Inflammatory macrophage (primary cell): ENCODE results near the gene GRIK5.
"Not testable (repeated sequence)": the region's sequence is repeated elsewhere in the genome, so short reads cannot be mapped to it uniquely, and the experiment has no call there.

ENCODE experiments used
- DNase-seq, 2 donors: peaks; one replicate each; pipeline ENCODE4 v3.0.0-alpha.2; 2020 to 2022

Gene GRIK5

DNA sequence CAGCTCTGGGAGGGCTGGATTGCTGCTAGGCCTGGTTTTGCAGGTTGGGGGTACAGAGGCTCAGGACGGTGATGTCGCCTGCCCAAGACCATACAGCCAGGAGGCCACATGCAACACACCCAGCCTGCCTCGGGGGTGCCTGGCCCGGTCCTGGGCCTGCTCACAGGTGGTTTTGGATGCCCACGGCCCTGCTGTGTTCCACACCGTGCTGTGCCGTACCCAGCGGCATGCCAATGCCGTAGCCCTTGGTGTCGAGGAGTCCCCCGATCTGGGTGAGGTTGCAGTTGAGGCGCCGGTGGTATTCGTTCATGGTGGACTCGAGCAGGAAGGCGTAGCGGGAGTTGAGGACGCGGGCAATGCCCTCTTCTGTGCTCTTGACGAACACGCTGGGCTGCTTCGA, 64.5 kb downstream of the GRIK5 start:
- no peak for DNase-seq

DNA sequence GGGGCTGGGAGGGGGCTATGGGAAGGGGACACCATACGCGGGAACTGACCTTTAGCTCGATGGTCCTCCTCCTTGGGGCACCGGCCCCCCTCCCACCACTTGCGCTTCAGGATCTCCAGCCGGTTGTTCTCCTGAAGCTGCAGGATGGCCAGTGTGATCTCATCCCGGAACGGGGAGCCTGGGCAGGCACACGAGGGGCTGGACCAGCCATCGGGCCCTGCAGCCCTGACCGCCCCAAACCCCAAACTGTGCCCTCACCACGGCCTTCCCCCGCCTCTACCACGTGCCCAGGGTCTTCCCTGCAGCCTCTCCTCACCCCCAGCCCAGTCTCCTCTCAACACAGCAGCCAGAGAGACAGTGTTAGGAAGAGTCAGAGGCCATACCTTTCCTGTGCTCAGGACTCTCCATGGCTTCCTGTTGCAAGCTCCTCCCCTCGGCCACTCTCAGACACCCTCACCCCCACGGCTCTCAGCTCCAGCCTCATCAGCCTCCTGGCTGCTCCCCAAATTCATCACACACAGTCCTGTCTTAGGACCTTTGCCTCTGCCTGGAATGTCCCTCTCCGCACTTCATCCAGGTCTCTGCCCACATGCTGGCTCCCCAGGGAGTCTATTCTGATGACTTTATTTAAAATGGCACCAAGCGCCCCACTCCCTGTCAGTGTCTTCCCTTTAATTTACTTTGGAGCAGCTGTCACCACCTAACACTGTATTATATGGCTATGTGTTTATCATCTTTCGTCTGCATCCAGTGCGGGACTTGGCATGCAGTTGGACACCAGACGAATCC, 66.3 kb downstream of the GRIK5 start:
- DNase-seq, result no peak

DNA sequence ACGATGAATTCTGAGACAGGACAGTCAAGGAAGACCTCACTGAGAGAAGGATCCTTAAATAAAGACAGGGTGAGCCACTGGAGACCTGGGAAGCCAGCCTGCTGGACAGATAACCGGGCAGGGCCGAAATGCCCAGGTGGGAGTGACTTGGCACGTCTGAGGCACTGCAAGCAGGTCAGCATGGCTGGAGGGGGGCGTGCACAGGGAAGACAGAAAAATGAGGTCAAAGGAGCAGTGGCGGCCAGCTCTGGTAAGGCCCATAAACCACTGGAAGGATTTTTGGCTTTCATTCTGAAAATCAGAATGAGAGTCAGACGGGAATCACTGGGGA, 70.2 kb downstream of the GRIK5 start:
- DNase-seq, result no peak

DNA sequence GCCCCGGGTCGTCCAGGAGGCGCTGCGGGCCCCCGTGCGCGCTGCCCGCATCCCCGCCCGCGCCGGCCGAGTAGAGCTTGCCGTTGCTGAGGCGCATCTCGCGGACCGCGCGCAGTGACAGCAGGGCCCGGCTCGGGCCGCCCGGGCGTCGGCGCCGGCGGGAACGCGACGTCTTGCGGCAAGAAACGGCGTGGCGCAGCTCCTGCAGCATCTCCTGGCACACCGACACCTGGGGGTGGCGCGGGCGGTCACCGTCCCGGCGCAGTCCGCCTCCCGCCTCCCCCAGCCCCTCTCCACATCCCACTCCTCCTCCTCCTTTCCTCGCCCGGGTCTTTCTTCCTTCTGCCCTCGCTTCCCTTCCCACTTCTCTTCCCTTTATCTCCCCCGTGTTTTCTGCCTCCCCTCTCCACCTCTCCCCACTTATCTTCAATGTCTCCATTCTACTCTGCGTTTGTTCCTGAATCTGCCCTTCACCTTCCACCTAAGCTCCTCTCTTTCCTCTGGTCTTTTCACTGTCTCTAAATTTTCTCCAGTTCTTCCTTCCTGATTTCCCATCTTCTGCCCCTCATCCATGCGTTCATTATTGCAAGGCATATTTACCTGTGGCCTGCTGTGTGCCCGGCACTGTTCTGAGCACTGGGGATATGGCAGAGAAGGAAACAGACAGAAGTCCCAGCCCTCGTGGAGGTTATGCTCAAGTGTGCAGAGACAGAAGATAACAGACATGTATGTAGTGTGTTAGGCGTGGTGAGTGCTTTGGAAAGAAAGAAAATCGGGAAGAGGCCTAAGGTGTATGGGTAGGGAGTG, 70.7 kb downstream of the GRIK5 start:
- DNase-seq, result no peak

DNA sequence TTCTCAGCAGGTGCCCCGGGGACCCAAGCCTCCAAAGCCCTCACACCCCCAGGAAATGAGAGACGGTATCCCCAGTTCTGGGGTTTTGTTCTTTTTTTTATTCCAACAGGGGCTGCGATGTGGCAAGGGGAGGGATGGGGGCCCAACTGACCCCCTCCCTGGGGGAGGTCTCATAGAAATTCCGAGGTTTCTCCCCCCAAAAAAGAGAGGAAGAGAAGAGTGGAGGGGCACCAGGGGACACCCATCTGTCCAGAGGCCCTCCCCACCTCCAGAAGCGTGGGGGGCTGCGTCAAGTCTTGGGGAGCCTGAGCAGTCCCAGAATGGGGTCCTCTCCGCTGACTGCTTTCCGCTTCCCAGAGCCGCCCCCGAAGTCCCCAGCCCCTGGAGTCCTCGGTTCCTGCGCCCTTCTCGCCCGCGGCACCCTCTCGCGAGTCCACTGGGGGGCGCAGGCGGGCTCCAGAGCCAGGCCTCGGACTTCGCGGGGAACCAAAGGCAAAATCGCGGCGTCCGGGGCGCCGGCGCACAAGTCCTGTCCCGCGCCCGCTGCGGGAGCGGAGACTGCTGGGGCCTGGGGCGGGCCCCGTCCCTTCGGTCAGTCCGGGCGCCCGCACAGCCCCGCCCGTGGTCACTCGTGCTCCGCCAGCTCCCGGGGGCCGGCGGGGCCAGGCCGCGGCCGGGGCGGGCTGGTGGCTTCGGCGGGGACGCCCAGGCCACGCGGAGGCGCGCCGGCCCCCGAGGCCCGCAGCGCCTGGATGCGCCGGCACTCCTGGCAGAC, 71.6 kb downstream of the GRIK5 start:
- peak; percentile 6 to 32 for DNase-seq

DNA sequence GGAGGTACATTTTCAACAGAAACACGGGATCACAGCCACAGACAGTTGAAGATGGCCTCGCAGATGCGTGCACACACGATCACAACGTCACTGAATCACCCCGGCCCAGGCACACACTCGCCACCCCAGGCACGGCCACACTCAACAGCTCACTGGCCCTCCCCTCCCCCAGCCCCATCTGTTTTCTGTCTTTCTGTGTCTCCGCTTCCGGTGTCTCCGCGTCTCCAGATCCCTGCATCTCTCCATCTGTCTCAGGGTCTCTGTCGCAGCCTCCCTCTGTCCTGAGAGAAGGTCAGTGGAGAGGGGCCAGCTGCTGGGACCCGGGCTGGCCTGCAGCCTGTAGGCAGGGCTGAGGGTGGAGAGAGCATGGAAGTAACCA, 72.2 kb downstream of the GRIK5 start:
- no peak for DNase-seq

DNA sequence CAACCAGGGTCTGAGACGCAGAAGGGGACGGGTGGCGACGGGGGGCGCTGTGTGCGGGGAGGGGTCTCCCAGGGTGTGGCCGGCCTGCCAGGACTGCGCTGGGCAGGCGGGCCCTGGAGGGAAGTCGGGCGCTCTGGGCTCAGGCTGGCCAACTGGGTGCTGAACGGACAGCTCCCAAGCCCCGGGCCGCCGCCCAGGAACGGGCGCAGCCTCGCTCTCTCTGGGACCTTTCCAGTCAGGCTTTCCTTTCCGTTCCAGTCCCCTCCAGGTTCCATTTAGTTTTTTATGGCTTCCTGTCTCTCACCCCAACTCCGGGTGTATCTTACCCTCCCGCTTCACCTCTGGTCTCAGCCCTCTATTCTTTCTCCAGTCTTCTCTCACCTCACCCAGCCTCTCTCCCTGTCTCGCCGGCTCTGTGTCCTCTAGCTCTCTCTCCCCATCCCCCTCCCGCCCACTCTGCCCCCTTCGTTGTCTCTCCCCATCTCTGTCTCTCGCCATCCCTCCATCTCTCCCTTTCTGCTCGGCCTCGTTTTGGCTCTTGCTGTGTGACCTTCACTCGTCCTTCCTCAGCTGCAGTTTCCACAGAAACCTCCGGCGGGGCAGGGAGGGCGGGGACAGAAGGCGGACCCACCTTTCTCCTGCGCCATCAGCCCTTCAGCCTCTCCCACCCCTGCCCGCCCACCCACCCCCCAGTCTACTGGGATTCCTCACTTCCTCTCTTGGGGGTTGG, 72.7 kb downstream of the GRIK5 start:
- DNase-seq, result peak; percentile 15 to 44

DNA sequence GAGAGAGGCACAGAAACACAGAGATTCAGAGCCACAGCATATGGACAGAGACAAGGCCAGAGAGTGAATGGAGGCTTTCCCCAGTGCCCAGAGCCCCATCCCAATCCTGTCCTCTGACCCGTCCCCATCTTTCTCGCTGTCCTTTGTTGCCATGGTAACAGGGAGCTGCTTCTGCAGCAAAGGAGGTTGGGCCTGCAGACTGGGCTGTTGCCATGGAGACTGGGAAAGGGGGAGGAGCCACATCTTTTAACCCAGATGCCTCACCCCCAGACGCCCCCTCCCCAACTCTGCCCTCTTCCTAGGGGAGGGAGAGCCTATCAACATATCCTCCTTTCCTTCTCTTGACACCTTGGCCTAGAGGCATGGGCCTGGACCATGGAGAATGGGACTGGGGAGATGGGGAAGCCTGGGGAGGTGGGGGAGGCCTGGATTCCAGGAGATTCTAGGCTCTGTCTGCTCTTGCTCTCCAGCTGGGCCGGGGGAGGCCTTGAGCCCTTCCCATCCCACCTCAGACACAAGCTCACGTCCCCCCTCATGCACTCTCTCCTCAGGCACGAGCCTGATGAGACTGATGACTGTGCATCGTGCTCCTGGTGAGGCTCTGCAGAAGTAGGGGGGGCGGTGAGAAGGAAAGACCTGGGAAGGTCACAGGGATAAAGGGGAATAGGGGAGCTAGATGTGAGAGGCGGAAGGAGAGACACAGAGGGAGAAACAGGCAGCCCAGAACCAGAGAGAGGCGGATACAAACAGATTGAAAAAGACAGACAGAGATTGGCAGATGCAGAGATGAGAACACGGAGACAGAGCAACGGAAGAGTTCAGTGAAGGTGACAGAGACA, 73.8 kb downstream of the GRIK5 start:
- no peak for DNase-seq

DNA sequence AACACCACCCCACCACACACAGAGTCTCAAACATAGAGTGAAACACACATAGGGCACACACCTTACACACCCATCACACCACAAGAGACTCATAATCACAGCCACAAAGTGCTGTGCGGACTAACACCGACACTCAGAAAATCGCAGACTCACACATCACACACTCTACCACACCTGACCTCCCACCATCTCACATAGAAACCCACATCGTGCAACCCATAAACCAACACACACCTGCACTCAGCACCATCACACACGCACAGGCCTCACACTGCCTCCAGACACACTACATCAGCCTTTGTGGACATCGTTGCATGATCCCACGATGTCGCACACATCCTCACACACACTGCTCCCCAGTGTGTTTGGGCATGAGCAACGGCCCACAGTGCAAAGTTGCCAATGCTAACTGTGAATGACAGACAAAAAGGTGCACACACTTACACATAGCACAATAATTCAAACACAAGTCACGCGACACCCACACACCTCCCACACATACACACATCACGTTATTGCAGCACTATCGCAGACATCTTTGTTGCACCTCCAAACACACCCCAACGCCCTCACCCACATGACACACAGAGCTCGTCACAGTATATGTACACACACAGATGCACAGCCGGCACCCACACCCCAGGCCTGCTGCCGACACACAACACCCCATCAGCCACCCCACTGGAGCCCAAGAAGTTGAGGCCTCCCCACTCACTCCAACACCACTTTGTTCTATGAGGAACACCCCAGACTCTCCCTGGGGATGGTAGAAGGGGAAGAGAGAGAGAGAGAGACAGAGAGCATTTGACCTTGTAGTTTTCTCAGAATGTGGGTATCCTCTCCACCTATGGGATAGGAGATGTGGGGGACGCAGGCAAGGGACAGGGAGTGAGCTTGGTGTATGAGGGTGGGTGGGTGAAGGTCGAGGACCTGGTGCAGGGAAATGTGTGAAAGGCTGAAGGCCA, 74.7 kb downstream of the GRIK5 start:
- no peak for DNase-seq

DNA sequence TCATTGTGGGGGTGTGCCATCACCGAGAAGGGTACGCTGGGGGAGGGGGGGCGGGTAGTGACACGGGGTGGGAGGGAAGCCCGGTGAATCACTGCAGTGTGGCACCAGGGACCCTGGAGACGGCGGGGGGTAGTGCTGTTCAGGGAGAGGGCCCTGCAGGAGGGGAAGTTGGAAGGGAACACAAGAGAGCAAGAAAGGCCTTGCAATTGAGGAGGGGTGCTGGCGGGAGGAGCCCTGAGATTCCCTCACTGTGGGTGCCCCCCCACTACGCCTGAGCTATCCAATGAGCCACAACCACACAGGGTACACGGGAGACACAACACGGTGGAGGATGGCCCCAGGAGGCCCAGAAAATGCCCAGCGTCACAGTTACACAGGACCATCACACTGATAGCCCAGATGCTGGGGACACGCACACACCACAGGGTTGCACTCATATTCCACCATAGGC, 75.5 kb downstream of the GRIK5 start:
- no peak for DNase-seq

DNA sequence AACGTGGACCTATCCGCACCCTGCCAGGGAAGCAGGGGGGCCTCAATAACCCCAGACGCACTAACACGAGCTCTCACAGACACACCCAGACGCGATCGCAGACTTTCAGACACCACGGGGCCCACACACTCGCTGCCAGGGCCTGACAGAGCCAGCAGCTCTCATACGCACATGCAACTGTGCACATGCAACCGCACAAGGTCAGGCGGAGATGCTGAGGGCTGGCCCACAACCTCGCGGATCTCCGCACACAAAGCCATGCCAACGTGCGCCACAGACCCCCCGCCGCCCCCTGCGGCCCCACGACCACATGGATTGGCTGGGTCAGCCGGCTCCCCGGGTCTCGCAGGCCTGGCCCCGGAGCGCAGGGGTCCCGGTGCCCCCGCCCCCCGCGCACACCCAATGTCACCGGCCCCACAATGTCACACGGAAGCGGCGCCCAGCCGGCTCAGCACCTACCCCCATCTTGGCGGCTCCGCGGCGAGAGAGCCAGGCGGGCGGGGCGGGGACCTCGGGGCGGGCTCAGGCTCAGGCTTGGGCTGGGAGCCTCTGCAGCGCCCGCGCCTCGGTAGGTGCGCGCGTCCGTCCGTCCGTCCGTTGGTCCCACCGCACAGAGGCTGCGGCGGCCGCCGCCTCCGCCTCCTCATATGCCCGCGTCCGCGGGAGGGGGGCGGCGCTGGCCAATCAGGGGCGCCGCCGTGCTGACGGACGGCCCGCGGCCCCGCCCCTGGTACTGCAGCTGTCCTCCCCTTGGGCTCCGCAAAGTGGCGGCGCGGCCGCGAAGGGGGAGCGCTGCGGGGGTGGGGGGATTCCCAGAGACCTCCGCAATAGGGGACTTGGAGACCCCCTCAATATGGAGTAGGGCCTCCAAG, 76.2 kb downstream of the GRIK5 start, which contains the start of gene ATP1A3:
ATP1A3 (minus strand) TSS at position 619 of the 872 bp plus-strand sequence; CDS start at position 465, 154 bp downstream.
- DNase-seq, result peak; percentile 3 to 32

DNA sequence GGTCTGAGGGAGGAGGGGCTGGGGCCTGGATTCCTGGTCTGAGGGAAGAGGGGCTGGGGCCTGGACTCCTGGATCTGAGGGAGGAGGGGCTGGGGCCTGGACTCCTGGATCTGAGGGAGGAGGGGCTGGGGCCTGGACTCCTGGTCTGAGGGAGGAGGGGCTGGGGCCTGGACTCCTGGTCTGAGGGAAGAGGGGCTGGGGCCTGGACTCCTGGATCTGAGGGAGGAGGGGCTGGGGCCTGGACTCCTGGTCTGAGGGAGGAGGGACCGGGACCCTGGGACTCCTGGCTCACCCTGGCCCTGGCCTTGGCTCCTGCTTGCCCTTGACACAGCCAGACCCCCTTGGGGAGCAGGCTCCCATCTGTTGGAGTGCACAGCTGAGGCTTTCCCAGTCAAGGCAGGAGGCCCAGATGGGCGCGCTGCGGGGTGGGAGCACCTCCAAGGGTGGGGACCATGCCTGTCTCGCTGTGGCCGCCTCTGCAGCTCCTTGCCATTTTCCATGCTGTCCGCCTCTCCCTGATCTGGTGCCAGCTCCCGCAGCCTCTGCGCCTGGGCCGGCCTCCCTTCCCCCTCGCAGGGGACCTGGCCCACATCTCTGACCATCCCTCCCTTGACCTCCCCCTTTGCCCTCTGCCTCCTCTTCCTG, 78.0 kb downstream of the GRIK5 start:
- not testable (repeated sequence) for DNase-seq

DNA sequence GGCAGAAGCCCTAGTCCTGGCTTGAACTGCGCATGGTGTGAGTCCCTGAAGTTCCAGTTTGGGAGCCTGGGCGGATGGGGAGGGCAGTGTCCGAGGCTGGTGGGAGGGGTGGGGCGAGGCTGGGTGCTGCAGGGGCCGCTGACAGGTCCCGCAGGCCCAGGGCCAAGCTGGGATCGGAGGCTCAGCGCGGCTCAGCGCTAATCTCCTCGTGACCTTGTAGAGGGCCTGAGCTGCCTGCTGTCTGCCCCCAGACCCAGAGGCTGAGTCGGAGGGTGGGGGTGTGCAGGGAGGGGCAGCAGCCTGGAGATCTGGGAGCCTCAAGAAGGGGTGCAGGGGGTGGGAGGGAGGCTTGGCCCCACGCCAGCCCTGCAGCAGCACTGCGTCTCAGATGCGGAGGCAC, 79.0 kb downstream of the GRIK5 start:
- no peak for DNase-seq

DNA sequence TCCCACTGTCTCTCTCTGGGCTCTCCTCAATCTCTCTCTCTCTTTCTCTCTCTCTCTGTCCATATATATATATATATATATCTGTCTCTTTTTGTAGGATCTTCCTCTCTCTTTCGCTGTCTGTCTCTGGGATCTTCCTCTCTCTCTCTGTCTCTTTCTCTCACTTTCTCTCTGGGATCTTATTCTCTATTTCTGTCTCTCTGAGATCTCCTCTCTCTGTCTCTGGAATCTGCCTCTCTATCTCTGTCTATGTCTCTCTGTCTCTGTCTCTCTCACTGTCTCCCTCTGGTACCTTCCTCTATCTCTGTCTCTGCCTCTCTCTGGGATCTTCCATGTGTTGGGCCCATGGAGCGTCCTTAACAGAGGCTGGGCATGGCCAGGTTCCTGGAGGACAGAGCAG, 79.4 kb downstream of the GRIK5 start:
- DNase-seq, result no peak

DNA sequence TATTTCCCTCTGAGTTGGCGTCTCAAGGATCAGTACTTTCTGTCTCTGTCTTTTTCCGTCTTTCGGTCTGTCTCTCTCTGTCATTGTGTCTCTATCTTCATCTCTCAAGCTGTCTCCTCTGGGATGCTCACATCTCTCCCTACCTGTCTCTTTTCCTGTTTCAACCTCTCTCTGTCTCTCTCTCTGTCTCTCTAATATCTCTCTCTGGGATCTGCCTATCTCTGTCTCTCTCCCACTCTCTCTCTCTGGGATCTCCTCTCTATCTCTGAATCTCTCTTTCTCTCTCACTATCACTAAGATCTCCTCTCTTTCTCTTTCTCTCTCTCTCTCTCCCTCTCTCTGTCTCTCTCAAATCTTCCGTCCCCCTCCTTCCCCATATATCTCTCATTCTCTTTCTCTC, 80.0 kb downstream of the GRIK5 start:
- no peak for DNase-seq

DNA sequence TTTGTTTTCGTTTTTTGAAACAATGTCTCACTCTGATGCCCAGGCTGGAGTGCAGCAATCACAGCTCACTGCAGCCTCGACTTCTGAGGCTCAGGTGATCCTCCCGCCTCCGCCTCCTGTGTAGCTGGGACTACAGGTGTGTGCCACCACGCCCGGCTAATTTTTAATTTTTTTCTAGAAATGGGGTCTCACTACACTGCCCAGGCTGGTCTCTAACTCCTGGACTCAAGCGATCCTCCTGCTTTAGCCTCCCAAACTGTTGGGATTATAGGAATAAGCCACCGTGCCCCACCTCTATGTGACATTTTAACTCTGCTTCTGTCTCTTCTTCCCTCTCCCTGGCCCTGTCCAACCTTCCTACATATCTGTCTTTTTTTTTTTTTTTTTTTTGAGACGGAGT, 81.1 kb downstream of the GRIK5 start:
- no peak for DNase-seq

DNA sequence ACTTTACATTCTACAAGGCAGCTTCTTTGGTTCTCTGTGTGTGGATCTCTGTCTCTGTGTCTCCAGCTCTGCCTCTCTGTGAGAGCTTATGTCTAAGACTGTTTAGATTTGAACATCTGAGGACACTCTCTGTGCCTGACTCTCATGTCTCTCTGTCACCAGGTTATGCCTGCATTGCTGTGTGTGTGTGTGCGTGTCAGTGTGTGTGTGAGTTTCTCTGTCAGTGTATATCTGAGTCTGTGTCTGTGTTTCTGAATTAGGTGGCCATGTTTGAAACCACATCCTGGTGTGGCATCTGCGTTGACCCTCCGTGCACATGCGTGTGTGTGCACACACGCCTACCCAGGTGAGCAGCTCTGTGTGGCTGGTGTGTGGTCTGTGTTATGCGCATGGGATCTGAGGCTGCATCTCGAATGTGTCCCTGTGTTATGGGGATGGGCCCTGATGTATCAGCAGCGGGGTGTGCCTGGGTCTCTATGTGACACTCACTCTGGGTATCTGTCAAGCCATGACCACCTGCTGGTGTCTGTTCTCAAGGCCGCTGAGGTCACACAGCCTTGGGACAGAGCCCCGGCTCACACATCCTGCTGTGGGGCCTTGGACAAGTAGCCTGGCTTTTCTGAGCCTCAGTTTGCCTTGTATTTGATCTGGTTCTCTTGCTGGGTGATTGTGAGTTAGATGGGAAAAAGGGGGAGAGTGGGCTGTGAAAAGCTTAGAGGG, 82.7 kb downstream of the GRIK5 start:
- DNase-seq, result no peak

DNA sequence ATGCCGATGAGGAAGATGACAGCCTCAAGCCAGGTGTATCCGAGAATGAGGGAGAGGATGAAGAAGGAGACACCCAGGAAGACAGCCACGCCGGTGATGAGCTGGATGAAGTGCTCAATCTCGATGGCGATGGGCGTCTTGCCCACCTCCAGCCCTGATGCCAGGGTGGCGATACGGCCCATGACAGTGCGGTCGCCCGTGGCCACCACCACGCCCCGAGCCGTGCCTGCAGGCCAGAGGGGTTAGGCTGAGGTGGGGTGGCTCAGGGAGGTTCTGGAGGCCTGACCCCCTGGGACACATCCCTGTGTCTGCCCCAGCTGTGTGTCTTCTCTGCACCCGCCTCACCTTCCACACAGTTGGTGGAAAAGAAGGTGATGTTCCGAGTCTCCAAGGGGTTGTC, 85.0 kb downstream of the GRIK5 start:
- no peak for DNase-seq
